Gastrocnemius medialis (tissue), 4 donors: ENCODE data around the gene KRT10.

Experiments used
- CTCF ChIP-seq, 5 experiments: fragments of 450-650 bp in 3 of 5; fragments of 200-600 bp in 2 of 5; sonication (generic) in 2 of 5; IDR thresholded peaks in 4 of 5; conservative IDR thresholded peaks in 1 of 5; 1 replicate in 4 of 5; 2 replicates in 1 of 5; pipeline ENCODE4 v1.5.1; 2016 to 2019; ENCODE audit warnings: antibody characterized with exemption in 5 of 5, mild to moderate bottlenecking in 3 of 5, moderate library complexity in 3 of 5
- POLR2A ChIP-seq, 2 donors: fragments of 450-650 bp; IDR thresholded peaks; one replicate each; pipeline ENCODE4 v1.6.1; 2017; ENCODE audit warnings: antibody characterized with exemption in 2 of 2, mild to moderate bottlenecking in 2 of 2, moderate library complexity in 2 of 2

GRCh38 chr17:40782450-40782849, 40.0 kb downstream of the KRT10 start, which contains the start of gene KRT27:
- TF ChIP-seq CTCF (IDR thresholded peaks at IDR 0.05 in 4 of 5, conservative IDR thresholded peaks at IDR 0.05 in 1 of 5) (no peak), POLR2A (IDR thresholded peaks at IDR 0.05) (no peak)
